ACC112 (cell line): ENCODE results near the gene TAS2R46.
"Not testable (repeated sequence)": the region's sequence is repeated elsewhere in the genome, so short reads cannot be mapped to it uniquely, and the experiment has no call there.

ENCODE experiments used
- H2AFZ ChIP-seq: fragments of 200-600 bp; sonication (generic); one replicate; pipeline ENCODE4 v1.6.0; 2017; ENCODE audit warnings: antibody characterized with exemption, low read length; ENCODE audit not compliant: unreplicated experiment
- H3K27ac ChIP-seq: fragments of 200-600 bp; sonication (generic); 2 replicates; pipeline ENCODE4 v1.5.1; 2014; ENCODE audit warnings: low read depth, mild to moderate bottlenecking, antibody characterized with exemption, low read length, moderate library complexity
- H3K27me3 ChIP-seq: fragments of 200-600 bp; sonication (generic); 2 replicates; pipeline ENCODE4 v1.6.1; 2014; ENCODE audit warnings: mild to moderate bottlenecking, antibody characterized with exemption, low read length, moderate library complexity, mixed read lengths; ENCODE audit not compliant: insufficient read depth
- H3K36me3 ChIP-seq: fragments of 200-600 bp; sonication (generic); 2 replicates; pipeline ENCODE4 v1.6.1; 2016; ENCODE audit warnings: mild to moderate bottlenecking, antibody characterized with exemption, low read length, moderate library complexity, mixed read lengths; ENCODE audit not compliant: insufficient read depth
- H3K4me1 ChIP-seq: fragments of 200-600 bp; sonication (generic); one replicate; pipeline ENCODE4 v1.6.1; 2016; ENCODE audit warnings: low read length, mixed read lengths; ENCODE audit not compliant: insufficient read depth, unreplicated experiment, control insufficient read depth
- H3K4me3 ChIP-seq: fragments of 200-600 bp; sonication (generic); 2 replicates; pipeline ENCODE4 v1.5.1; 2014; ENCODE audit warnings: mild to moderate bottlenecking, low read depth, low read length
- H3K79me2 ChIP-seq: fragments of 200-600 bp; sonication (generic); one replicate; pipeline ENCODE4 v1.6.0; 2016; ENCODE audit warnings: low read length; ENCODE audit not compliant: control insufficient read depth, unreplicated experiment, insufficient read depth

TAS2R46 gene

GRCh38 chr12:11078246-11078645, 16.2 kb upstream of the TAS2R46 start:
- Histone ChIP-seq H3K79me2 (no peaks in the 10 kb centered on the region), H3K27me3 (no peaks in the 10 kb centered on the region), H3K36me3 (peaks cover 5% of the 10 kb centered on the region; the same call in 1 of the 2 replicates), H3K4me3 (no peak overlapping the region), H3K4me1 (no peaks in the 10 kb centered on the region), H3K27ac (no peak overlapping the region), H2AFZ (no peak overlapping the region)

GRCh38 chr12:11075642-11076041, 13.5 kb upstream of the TAS2R46 start:
- no peaks in the 10 kb centered on the region for H3K79me2 ChIP-seq
- H3K36me3 ChIP-seq: no peaks in the 10 kb centered on the region
- no peak overlapping the region for H3K27ac ChIP-seq
- H3K4me1 ChIP-seq: no peaks in the 10 kb centered on the region
- no peaks in the 10 kb centered on the region for H3K27me3 ChIP-seq
- no peak overlapping the region for H2AFZ ChIP-seq
- H3K4me3 ChIP-seq: no peak overlapping the region

GRCh38 chr12:11071414-11071813, 9.3 kb upstream of the TAS2R46 start:
- no peaks in the 10 kb centered on the region for H3K27me3 ChIP-seq
- H3K4me3 ChIP-seq: no peak overlapping the region
- no peaks in the 10 kb centered on the region for H3K79me2 ChIP-seq
- H3K4me1 ChIP-seq: no peaks in the 10 kb centered on the region
- no peak overlapping the region for H2AFZ ChIP-seq
- no peak overlapping the region for H3K27ac ChIP-seq
- H3K36me3 ChIP-seq: no peaks in the 10 kb centered on the region

DNA sequence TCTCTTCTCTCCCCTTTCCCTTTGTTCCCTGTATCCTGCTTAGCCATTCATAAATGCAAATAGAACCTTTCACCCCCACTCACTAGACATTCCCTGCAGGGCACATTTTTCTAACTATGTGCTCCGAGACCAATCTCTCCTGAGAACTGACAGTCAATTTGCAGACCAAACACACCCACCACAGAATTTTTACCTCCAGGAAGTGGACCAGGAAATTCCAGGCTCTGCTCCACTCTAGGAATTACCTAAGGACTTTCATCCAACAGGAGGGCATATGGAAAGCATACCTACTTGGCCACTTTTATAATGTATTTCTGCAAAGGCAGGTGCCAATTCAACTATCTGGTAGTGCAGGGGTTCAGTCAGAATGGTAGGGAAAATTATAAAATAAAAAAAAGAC, 8.9 kb upstream of the TAS2R46 start:
- Histone ChIP-seq H3K79me2 (no peaks in the 10 kb centered on the region), H3K4me3 (no peak overlapping the region), H3K27me3 (no peaks in the 10 kb centered on the region), H2AFZ (no peak overlapping the region), H3K27ac (no peak overlapping the region), H3K4me1 (no peaks in the 10 kb centered on the region), H3K36me3 (no peaks in the 10 kb centered on the region)

GRCh38 chr12:11069854-11070365, 7.8 kb upstream of the TAS2R46 start:
- no peak overlapping the region for H2AFZ ChIP-seq
- no peaks in the 10 kb centered on the region for H3K27me3 ChIP-seq
- no peaks in the 10 kb centered on the region for H3K79me2 ChIP-seq
- H3K27ac ChIP-seq: no peak overlapping the region
- H3K36me3 ChIP-seq: no peaks in the 10 kb centered on the region
- H3K4me3 ChIP-seq: no peak overlapping the region
- no peaks in the 10 kb centered on the region for H3K4me1 ChIP-seq

GRCh38 chr12:11067514-11067913, 5.4 kb upstream of the TAS2R46 start:
- no peaks in the 10 kb centered on the region for H3K79me2 ChIP-seq

GRCh38 chr12:11059784-11060183, 2.3 kb downstream of the TAS2R46 start:
- no peaks in the 10 kb centered on the region for H3K4me1 ChIP-seq
- H3K36me3 ChIP-seq: no peaks in the 10 kb centered on the region
- H2AFZ ChIP-seq: no peak overlapping the region
- no peak overlapping the region for H3K27ac ChIP-seq
- H3K27me3 ChIP-seq: no peaks in the 10 kb centered on the region
- H3K79me2 ChIP-seq: peaks cover 14% of the 10 kb centered on the region
- no peak overlapping the region for H3K4me3 ChIP-seq

More at GRCh38 chr12:11067514-11067913, 5.4 kb upstream of the TAS2R46 start:
- no peak overlapping the region for H3K27ac ChIP-seq
- no peaks in the 10 kb centered on the region for H3K4me1 ChIP-seq
- H3K4me3 ChIP-seq: no peak overlapping the region
- no peaks in the 10 kb centered on the region for H3K27me3 ChIP-seq
- H2AFZ ChIP-seq: no peak overlapping the region
- H3K36me3 ChIP-seq: no peaks in the 10 kb centered on the region

DNA sequence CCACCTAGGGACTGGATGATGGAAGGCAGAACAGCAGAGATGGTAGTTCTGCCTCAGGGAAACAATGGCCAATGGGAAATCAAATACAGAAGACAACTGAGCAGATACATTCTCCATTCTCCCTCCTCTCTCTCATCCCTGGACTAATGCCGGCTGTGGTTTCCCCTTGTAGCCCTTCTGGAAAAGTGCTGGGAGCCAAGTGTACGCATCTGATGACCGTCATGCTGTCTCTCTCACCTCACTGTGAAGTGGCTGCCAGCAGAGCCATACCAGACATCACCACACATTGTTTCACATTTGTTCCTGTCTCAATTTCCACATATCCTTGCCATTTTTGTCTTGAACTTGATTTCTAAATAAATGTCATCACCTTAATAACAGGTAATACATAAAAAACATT, 3.1 kb downstream of the TAS2R46 start:
- H3K27ac ChIP-seq: no peak overlapping the region

GRCh38 chr12:11055306-11055705, 6.8 kb downstream of the TAS2R46 start:
- Histone ChIP-seq H3K4me1 (no peaks in the 10 kb centered on the region), H2AFZ (no peak overlapping the region), H3K4me3 (no peak overlapping the region), H3K27ac (no peak overlapping the region), H3K79me2 (peaks cover 13% of the 10 kb centered on the region), H3K36me3 (no peaks in the 10 kb centered on the region; the same call in 1 of the 2 replicates), H3K27me3 (no peaks in the 10 kb centered on the region)

More for the DNA sequence above, 3.1 kb downstream of the TAS2R46 start:
- Histone ChIP-seq H3K36me3 (no peaks in the 10 kb centered on the region), H3K4me3 (no peak overlapping the region), H3K4me1 (no peaks in the 10 kb centered on the region), H3K79me2 (peaks cover 14% of the 10 kb centered on the region), H2AFZ (no peak overlapping the region), H3K27me3 (no peaks in the 10 kb centered on the region)

GRCh38 chr12:11049806-11050531, 12.1 kb downstream of the TAS2R46 start:
- H2AFZ ChIP-seq, H3K4me3 ChIP-seq, H3K36me3 ChIP-seq, H3K27me3 ChIP-seq, H3K27ac ChIP-seq, H3K79me2 ChIP-seq, H3K4me1 ChIP-seq: not testable (repeated sequence)

- not testable (repeated sequence) for H3K79me2 ChIP-seq, H3K4me1 ChIP-seq, H3K27me3 ChIP-seq, H2AFZ ChIP-seq, H3K4me3 ChIP-seq, H3K27ac ChIP-seq
- peaks cover 13% of the 10 kb centered on the region; the same call in 1 of the 2 replicates for H3K36me3 ChIP-seq
Observed at GRCh38 chr12:11041366-11041765, 20.7 kb downstream of the TAS2R46 start.
